Muscle of arm (tissue), 12 donors: ENCODE data around the gene C1QTNF1. TPM values are rescaled to one million over a fixed set of nuclear protein-coding genes. Genes with fewer than 3 reads are reported as not detected.
A peak's percentile ranks its signal among the peaks of the same experiment; 100 is the strongest.

ENCODE experiments used
- DNase-seq: peaks from one replicate; pipeline ENCODE4 v3.0.0-alpha.2; 2013
- polyA plus RNA-seq, 12 donors: library from polyadenylated mRNA; unstranded; fragments of 120-200 nt; gene quantifications; one replicate each; pipeline ENCODE4 v1.2.1, GENCODE V29; 2013; ENCODE audit not compliant: insufficient read length in 12 of 12

The C1QTNF1 gene
- polyA plus RNA-seq, 12 donors = 2.9 to 16.4 (median 5.3) TPM; not detected in 2

GRCh38 chr17:78991906-78992532, 31.9 kb upstream of the C1QTNF1 start:
- DNase-seq = no peak

- no peak for DNase-seq
Observed at GRCh38 chr17:78992542-78993212, 31.3 kb upstream of the C1QTNF1 start.

GRCh38 chr17:78993241-78993956, 30.6 kb upstream of the C1QTNF1 start:
- DNase-seq = peak; percentile 49

GRCh38 chr17:78993981-78994671, 29.8 kb upstream of the C1QTNF1 start:
- no peak for DNase-seq

GRCh38 chr17:78995022-78995760, 28.8 kb upstream of the C1QTNF1 start:
- no peak for DNase-seq

- DNase-seq = no peak
Observed at GRCh38 chr17:78995761-78996451, 28.1 kb upstream of the C1QTNF1 start.

- DNase-seq = no peak
Observed at GRCh38 chr17:78996781-78997201, 27.2 kb upstream of the C1QTNF1 start.

GRCh38 chr17:78997231-78997741, 26.7 kb upstream of the C1QTNF1 start:
- no peak for DNase-seq

- DNase-seq = no peak
Observed at GRCh38 chr17:78997881-78998280, 26.1 kb upstream of the C1QTNF1 start.

- no peak for DNase-seq
Observed at GRCh38 chr17:78998311-78999055, 25.5 kb upstream of the C1QTNF1 start.

- DNase-seq = no peak
Observed at GRCh38 chr17:78999056-78999768, 24.8 kb upstream of the C1QTNF1 start.

GRCh38 chr17:78999947-79000395, 24.0 kb upstream of the C1QTNF1 start:
- no peak for DNase-seq

- no peak for DNase-seq
Observed at GRCh38 chr17:79000396-79001189, 23.4 kb upstream of the C1QTNF1 start.

GRCh38 chr17:79001190-79002020, 22.6 kb upstream of the C1QTNF1 start:
- DNase-seq = no peak

- no peak for DNase-seq
Observed at GRCh38 chr17:79002291-79002690, 21.7 kb upstream of the C1QTNF1 start.

- DNase-seq = no peak
Observed at GRCh38 chr17:79002796-79003593, 21.0 kb upstream of the C1QTNF1 start.
